ENCODE measurements around the gene SERPINA10.

The SERPINA10 gene

GRCh38 chr14:94292872-94293577, at the start of gene SERPINA10:
Gene SERPINA10 (minus strand): TSS chr14:94293268. CDS start chr14:94290593, 2,675 bp downstream.
- no peak for DNase-seq (ENCODE audit: low read depth)

GRCh38 chr14:94342334-94342934, 49.4 kb upstream of the SERPINA10 start:
- DNase-seq (ENCODE audit: low read depth) = peak; percentile 5

- DNase-seq (ENCODE audit: low read depth) = no peak
Measured at GRCh38 chr14:94341656-94342333, 48.7 kb upstream of the SERPINA10 start.

GRCh38 chr14:94340533-94340932, 47.5 kb upstream of the SERPINA10 start:
- no peak for DNase-seq (ENCODE audit: low read depth)

GRCh38 chr14:94338023-94338422, 45.0 kb upstream of the SERPINA10 start:
- DNase-seq (ENCODE audit: low read depth) = no peak

GRCh38 chr14:94337274-94337673, 44.2 kb upstream of the SERPINA10 start:
- DNase-seq (ENCODE audit: low read depth) = no peak

GRCh38 chr14:94334872-94335271, 41.8 kb upstream of the SERPINA10 start:
- no peak for DNase-seq (ENCODE audit: low read depth)

GRCh38 chr14:94332587-94332986, 39.5 kb upstream of the SERPINA10 start:
- no peak for DNase-seq (ENCODE audit: low read depth)

- DNase-seq (ENCODE audit: low read depth) = no peak
Measured at GRCh38 chr14:94332063-94332583, 39.1 kb upstream of the SERPINA10 start.

GRCh38 chr14:94331462-94331861, 38.4 kb upstream of the SERPINA10 start:
- DNase-seq (ENCODE audit: low read depth) = no peak

- DNase-seq (ENCODE audit: low read depth) = no peak
Measured at GRCh38 chr14:94330857-94331256, 37.8 kb upstream of the SERPINA10 start.

- no peak for DNase-seq (ENCODE audit: low read depth)
Measured at GRCh38 chr14:94330432-94330831, 37.4 kb upstream of the SERPINA10 start.

GRCh38 chr14:94329857-94330256, 36.8 kb upstream of the SERPINA10 start:
- DNase-seq (ENCODE audit: low read depth) = no peak

GRCh38 chr14:94328196-94328595, 35.1 kb upstream of the SERPINA10 start:
- DNase-seq (ENCODE audit: low read depth) = no peak

- no peak for DNase-seq (ENCODE audit: low read depth)
Measured at GRCh38 chr14:94322648-94323570, 29.8 kb upstream of the SERPINA10 start, which contains the start of gene SERPINA6. Gene SERPINA6 (minus strand): TSS chr14:94323336. CDS start chr14:94314648, 8,688 bp downstream.

- no peak for DNase-seq (ENCODE audit: low read depth)
Measured at GRCh38 chr14:94321421-94322271, 28.6 kb upstream of the SERPINA10 start.

- DNase-seq (ENCODE audit: low read depth) = no peak
Measured at GRCh38 chr14:94320243-94320642, 27.2 kb upstream of the SERPINA10 start.

GRCh38 chr14:94317259-94317658, 24.2 kb upstream of the SERPINA10 start:
- no peak for DNase-seq (ENCODE audit: low read depth)

- DNase-seq (ENCODE audit: low read depth) = no peak
Measured at GRCh38 chr14:94316692-94317091, 23.6 kb upstream of the SERPINA10 start.

- DNase-seq (ENCODE audit: low read depth) = no peak
Measured at GRCh38 chr14:94314890-94315289, 21.8 kb upstream of the SERPINA10 start.
